ENCODE results near the gene GSG1L. TPM values are rescaled to one million over a fixed set of nuclear protein-coding genes. Genes with fewer than 3 reads are reported as not detected.

GSG1L gene
- total and polyA plus RNA-seq, 4 experiments from 2014 or later: 0.27 TPM; not detected in 3

- ChIA-PET POLR2A (ENCODE audit: partially characterized antibody) (no interaction called here), CTCF (ENCODE audit: partially characterized antibody) (no interaction called here)
- H3K4me1 ChIP-seq (ENCODE audit: insufficient read depth, low read length): peaks cover 7% of the 10 kb centered on the region
- Mint-ChIP-seq H3K27me3 (no peaks in the 10 kb centered on the region), H3K4me1 (peaks cover 8 to 12% (median 10%) of the 10 kb centered on the region in 4 donors), H3K36me3 (peaks cover 82 to 95% of the 10 kb centered on the region in 2 donors), H3K4me3 (no peak overlapping the region), H3K27ac (peak overlapping the region in 1 of 7 donors; percentile 36), H3K9me3 (no peaks in the 10 kb centered on the region)
- peaks cover 98% of the 10 kb centered on the region for H3K36me3 ChIP-seq (ENCODE audit: insufficient read depth, low read length)
- intact Hi-C loops (cut with micrococcal nuclease): no loop called here
- H3K27me3 ChIP-seq (ENCODE audit: insufficient read depth, low read length): no peaks in the 10 kb centered on the region
- DNase-seq: no peak
- no peak overlapping the region for H3K4me3 ChIP-seq (ENCODE audit: low read length in 2 of 2)
- H3K27ac ChIP-seq (ENCODE audit: low read depth, low read length): no peak overlapping the region
- no peaks in the 10 kb centered on the region for H3K9me3 ChIP-seq (ENCODE audit: control insufficient read depth in 1 of 2, low read length in 2 of 2)
Measured at GRCh38 chr16:28106467-28107215, 43.1 kb upstream of the GSG1L start.

- Histone ChIP-seq H3K27ac (ENCODE audit: low read depth, low read length) (no peak overlapping the region), H3K4me3 (ENCODE audit: low read length in 2 of 2) (no peak overlapping the region), H3K4me1 (ENCODE audit: insufficient read depth, low read length) (peaks cover 7% of the 10 kb centered on the region), H3K36me3 (ENCODE audit: insufficient read depth, low read length) (peaks cover 99% of the 10 kb centered on the region), H3K27me3 (ENCODE audit: insufficient read depth, low read length) (no peaks in the 10 kb centered on the region), H3K9me3 (ENCODE audit: control insufficient read depth in 1 of 2, low read length in 2 of 2) (no peaks in the 10 kb centered on the region)
- Mint-ChIP-seq H3K36me3 (peaks cover 80 to 93% of the 10 kb centered on the region in 2 donors), H3K27ac (peak overlapping the region in 3 of 7 donors; percentile 36 to 65 (median 58)), H3K9me3 (no peaks in the 10 kb centered on the region), H3K4me1 (peaks cover 8 to 12% (median 10%) of the 10 kb centered on the region in 4 donors), H3K4me3 (no peak overlapping the region), H3K27me3 (no peaks in the 10 kb centered on the region)
- ChIA-PET POLR2A (ENCODE audit: partially characterized antibody) (no interaction called here), CTCF (ENCODE audit: partially characterized antibody) (no interaction called here)
- intact Hi-C loops (cut with micrococcal nuclease): no loop called here
- no peak for DNase-seq
Measured at GRCh38 chr16:28105954-28106353, 42.4 kb upstream of the GSG1L start.

GRCh38 chr16:28105297-28105696, 41.8 kb upstream of the GSG1L start:
- peaks cover 80 to 93% of the 10 kb centered on the region in 2 donors for H3K36me3 Mint-ChIP-seq
- POLR2A ChIA-PET (ENCODE audit: partially characterized antibody): no interaction called here

GRCh38 chr16:28104404-28104803, 40.9 kb upstream of the GSG1L start:
- Mint-ChIP-seq H3K9me3 (no peaks in the 10 kb centered on the region), H3K36me3 (peaks cover 76 to 93% of the 10 kb centered on the region in 2 donors), H3K27ac (no peak overlapping the region), H3K27me3 (no peaks in the 10 kb centered on the region), H3K4me1 (peaks cover 0 to 7% (median 2%) of the 10 kb centered on the region in 4 donors), H3K4me3 (no peak overlapping the region)
- no peaks in the 10 kb centered on the region for H3K27me3 ChIP-seq (ENCODE audit: insufficient read depth, low read length)
- peaks cover 99% of the 10 kb centered on the region for H3K36me3 ChIP-seq (ENCODE audit: insufficient read depth, low read length)
- intact Hi-C loops (cut with micrococcal nuclease): no loop called here
- no peaks in the 10 kb centered on the region for H3K9me3 ChIP-seq (ENCODE audit: control insufficient read depth in 1 of 2, low read length in 2 of 2)
- no peak overlapping the region for H3K4me3 ChIP-seq (ENCODE audit: low read length in 2 of 2)
- ChIA-PET CTCF (ENCODE audit: partially characterized antibody) (no interaction called here), POLR2A (ENCODE audit: partially characterized antibody) (interaction anchor here (0.6 kb wide), 1 partner anchor 84 kb away, joined by 3 read pairs; no protein-coding TSS in a partner anchor)
- H3K4me1 ChIP-seq (ENCODE audit: insufficient read depth, low read length): no peaks in the 10 kb centered on the region
- DNase-seq: no peak
- no peak overlapping the region for H3K27ac ChIP-seq (ENCODE audit: low read depth, low read length)

More at GRCh38 chr16:28105297-28105696, 41.8 kb upstream of the GSG1L start:
- Histone ChIP-seq H3K4me1 (ENCODE audit: insufficient read depth, low read length) (peaks cover 5% of the 10 kb centered on the region), H3K36me3 (ENCODE audit: insufficient read depth, low read length) (peaks cover 99% of the 10 kb centered on the region), H3K9me3 (ENCODE audit: control insufficient read depth in 1 of 2, low read length in 2 of 2) (no peaks in the 10 kb centered on the region), H3K27ac (ENCODE audit: low read depth, low read length) (no peak overlapping the region), H3K4me3 (ENCODE audit: low read length in 2 of 2) (no peak overlapping the region), H3K27me3 (ENCODE audit: insufficient read depth, low read length) (no peaks in the 10 kb centered on the region)
- no peak for DNase-seq
- intact Hi-C loops (cut with micrococcal nuclease): no loop called here
- Mint-ChIP-seq H3K27ac (peak overlapping the region in 1 of 7 donors; percentile 14), H3K27me3 (no peaks in the 10 kb centered on the region), H3K4me3 (no peak overlapping the region), H3K9me3 (no peaks in the 10 kb centered on the region), H3K4me1 (peaks cover 2 to 8% (median 7%) of the 10 kb centered on the region in 4 donors)
- CTCF ChIA-PET (ENCODE audit: partially characterized antibody): no interaction called here

- H3K27ac ChIP-seq (ENCODE audit: low read depth, low read length): no peak overlapping the region
- no peaks in the 10 kb centered on the region for H3K27me3 ChIP-seq (ENCODE audit: insufficient read depth, low read length)
- H3K36me3 Mint-ChIP-seq: peaks cover 77 to 95% of the 10 kb centered on the region in 2 donors
- no peaks in the 10 kb centered on the region for H3K9me3 Mint-ChIP-seq
- intact Hi-C loops (cut with micrococcal nuclease): no loop called here
- H3K4me1 ChIP-seq (ENCODE audit: insufficient read depth, low read length): no peaks in the 10 kb centered on the region
- CTCF ChIA-PET (ENCODE audit: partially characterized antibody): no interaction called here
- peak overlapping the region in 1 of 7 donors; percentile 68 for H3K27ac Mint-ChIP-seq
- POLR2A ChIA-PET (ENCODE audit: partially characterized antibody): no interaction called here
- no peak overlapping the region for H3K4me3 Mint-ChIP-seq
- H3K4me1 Mint-ChIP-seq: peaks cover 0 to 6% (median 0%) of the 10 kb centered on the region in 4 donors
- H3K27me3 Mint-ChIP-seq: no peaks in the 10 kb centered on the region
- DNase-seq: no peak
- H3K9me3 ChIP-seq (ENCODE audit: control insufficient read depth in 1 of 2, low read length in 2 of 2): no peaks in the 10 kb centered on the region
- peaks cover 98% of the 10 kb centered on the region for H3K36me3 ChIP-seq (ENCODE audit: insufficient read depth, low read length)
- H3K4me3 ChIP-seq (ENCODE audit: low read length in 2 of 2): no peak overlapping the region
Measured at GRCh38 chr16:28103516-28104170, 40.1 kb upstream of the GSG1L start.

- no peaks in the 10 kb centered on the region for H3K4me1 ChIP-seq (ENCODE audit: insufficient read depth, low read length)
- H3K36me3 ChIP-seq (ENCODE audit: insufficient read depth, low read length): peaks cover 89% of the 10 kb centered on the region
- ChIA-PET CTCF (ENCODE audit: partially characterized antibody) (no interaction called here), POLR2A (ENCODE audit: partially characterized antibody) (no interaction called here)
- no peaks in the 10 kb centered on the region for H3K27me3 Mint-ChIP-seq
- DNase-seq: no peak
- H3K27me3 ChIP-seq (ENCODE audit: insufficient read depth, low read length): no peaks in the 10 kb centered on the region
- no peaks in the 10 kb centered on the region for H3K9me3 ChIP-seq (ENCODE audit: control insufficient read depth in 1 of 2, low read length in 2 of 2)
- no peak overlapping the region for H3K27ac ChIP-seq (ENCODE audit: low read depth, low read length)
- H3K4me3 ChIP-seq (ENCODE audit: low read length in 2 of 2): no peak overlapping the region
- H3K36me3 Mint-ChIP-seq: peaks cover 78 to 95% of the 10 kb centered on the region in 2 donors
- H3K4me1 Mint-ChIP-seq: peaks cover 0 to 6% (median 3%) of the 10 kb centered on the region in 4 donors
- no peak overlapping the region for H3K27ac Mint-ChIP-seq
- intact Hi-C loops (cut with micrococcal nuclease): no loop called here
- H3K9me3 Mint-ChIP-seq: no peaks in the 10 kb centered on the region
- no peak overlapping the region for H3K4me3 Mint-ChIP-seq
Measured at GRCh38 chr16:28101533-28101890, 38.0 kb upstream of the GSG1L start.

GRCh38 chr16:28100810-28101532, 37.5 kb upstream of the GSG1L start:
- H3K36me3 Mint-ChIP-seq: peaks cover 74 to 89% of the 10 kb centered on the region in 2 donors
- no peak overlapping the region for H3K4me3 ChIP-seq (ENCODE audit: low read length in 2 of 2)
- no peaks in the 10 kb centered on the region for H3K27me3 Mint-ChIP-seq
- no peaks in the 10 kb centered on the region for H3K4me1 ChIP-seq (ENCODE audit: insufficient read depth, low read length)
- no peaks in the 10 kb centered on the region for H3K9me3 ChIP-seq (ENCODE audit: control insufficient read depth in 1 of 2, low read length in 2 of 2)
- no peak overlapping the region for H3K4me3 Mint-ChIP-seq
- no peaks in the 10 kb centered on the region for H3K9me3 Mint-ChIP-seq
- H3K27ac ChIP-seq (ENCODE audit: low read depth, low read length): no peak overlapping the region
- H3K27ac Mint-ChIP-seq: no peak overlapping the region
- CTCF ChIA-PET (ENCODE audit: partially characterized antibody): no interaction called here
- no peak for DNase-seq
- peaks cover 84% of the 10 kb centered on the region for H3K36me3 ChIP-seq (ENCODE audit: insufficient read depth, low read length)
- POLR2A ChIA-PET (ENCODE audit: partially characterized antibody): no interaction called here
- intact Hi-C loops (cut with micrococcal nuclease): no loop called here
- H3K27me3 ChIP-seq (ENCODE audit: insufficient read depth, low read length): no peaks in the 10 kb centered on the region
- H3K4me1 Mint-ChIP-seq: peaks cover 0 to 6% (median 3%) of the 10 kb centered on the region in 4 donors
